Smooth muscle cell (in vitro differentiated cells): Measurements from ENCODE around the gene PRTN3. TPM values are rescaled to one million over a fixed set of nuclear protein-coding genes. Genes with fewer than 3 reads are reported as not detected.

Experiments used
- DNase-seq: peaks from one replicate; lab custom pipeline; 2025; ENCODE audit not compliant: unreplicated experiment; lab: John Stamatoyannopoulos, UW
- H2AFZ ChIP-seq: fragments of 200-600 bp; sonication (generic); 2 replicates; pipeline ENCODE4 v1.6.0; 2016; ENCODE audit warnings: antibody characterized with exemption, low read depth, mild to moderate bottlenecking
- H3F3A ChIP-seq: fragments of 200-600 bp; sonication (generic); 2 replicates; pipeline ENCODE4 v1.6.0; 2017; ENCODE audit warnings: antibody characterized with exemption, low read depth
- H3K27ac ChIP-seq: fragments of 200-600 bp; sonication (generic); 2 replicates; pipeline ENCODE4 v1.5.1; 2016; ENCODE audit warnings: low read depth, mild to moderate bottlenecking
- H3K27me3 ChIP-seq: fragments of 200-600 bp; sonication (generic); 2 replicates; pipeline ENCODE4 v1.6.1; 2016; ENCODE audit warnings: low read depth, mild to moderate bottlenecking
- H3K36me3 ChIP-seq: fragments of 200-600 bp; sonication (generic); 2 replicates; pipeline ENCODE4 v1.5.1; 2016; ENCODE audit warnings: low read depth
- H3K4me1 ChIP-seq: fragments of 200-600 bp; sonication (generic); 2 replicates; pipeline ENCODE4 v1.5.1; 2016; ENCODE audit warnings: low read depth
- H3K4me2 ChIP-seq: fragments of 200-600 bp; sonication (generic); 2 replicates; pipeline ENCODE4 v1.6.0; 2016; ENCODE audit warnings: mild to moderate bottlenecking
- H3K4me3 ChIP-seq: fragments of 200-600 bp; sonication (generic); 2 replicates; pipeline ENCODE4 v1.5.1; 2016; ENCODE audit warnings: mild to moderate bottlenecking
- H3K79me2 ChIP-seq: fragments of 200-600 bp; sonication (generic); 2 replicates; pipeline ENCODE4 v1.6.0; 2016; ENCODE audit warnings: low read depth, mild to moderate bottlenecking
- H3K9ac ChIP-seq: fragments of 200-600 bp; sonication (generic); 2 replicates; pipeline ENCODE4 v1.6.0; 2016; ENCODE audit warnings: low read depth
- H3K9me3 ChIP-seq: fragments of 200-600 bp; sonication (generic); replicated peaks from 2 replicates; pipeline ENCODE4 v1.5.1; 2016; ENCODE audit warnings: low read depth
- H4K20me1 ChIP-seq: fragments of 200-600 bp; sonication (generic); 2 replicates; pipeline ENCODE4 v1.6.0; 2016; ENCODE audit warnings: low read depth
- WGBS: methylation state at CpG from one replicate; pipeline ENCODE4 v1.1.7; 2016; ENCODE audit warnings: low lambda C conversion rate; 5-methylcytosine and 5-hydroxymethylcytosine counted together
- polyA plus RNA-seq: library from polyadenylated mRNA; unstranded; fragments of >200 nt; fragmentation: Nextera tagmentation; extraction: Ambion mirVana; gene quantifications from 2 replicates; pipeline ENCODE4 v1.2.1, GENCODE V29; 2016
- total RNA-seq: library from RNA; depleted of rRNA; stranded (reverse); fragments of >200 nt; gene quantifications from 2 replicates; pipeline ENCODE4 v1.2.3, GENCODE V29; 2014
- TF ChIP-seq, protein P1 (sequence below): fragments of 200-600 bp; sonication (generic); IDR thresholded peaks from 2 replicates; pipeline ENCODE4 v1.5.1; 2017; ENCODE audit warnings: borderline replicate concordance, mild to moderate bottlenecking, antibody characterized with exemption; ENCODE audit not compliant: insufficient read depth, poor library complexity, severe bottlenecking

PRTN3 gene
- total and polyA plus RNA-seq, 2 experiments from 2014 or later: not detected

DNA sequence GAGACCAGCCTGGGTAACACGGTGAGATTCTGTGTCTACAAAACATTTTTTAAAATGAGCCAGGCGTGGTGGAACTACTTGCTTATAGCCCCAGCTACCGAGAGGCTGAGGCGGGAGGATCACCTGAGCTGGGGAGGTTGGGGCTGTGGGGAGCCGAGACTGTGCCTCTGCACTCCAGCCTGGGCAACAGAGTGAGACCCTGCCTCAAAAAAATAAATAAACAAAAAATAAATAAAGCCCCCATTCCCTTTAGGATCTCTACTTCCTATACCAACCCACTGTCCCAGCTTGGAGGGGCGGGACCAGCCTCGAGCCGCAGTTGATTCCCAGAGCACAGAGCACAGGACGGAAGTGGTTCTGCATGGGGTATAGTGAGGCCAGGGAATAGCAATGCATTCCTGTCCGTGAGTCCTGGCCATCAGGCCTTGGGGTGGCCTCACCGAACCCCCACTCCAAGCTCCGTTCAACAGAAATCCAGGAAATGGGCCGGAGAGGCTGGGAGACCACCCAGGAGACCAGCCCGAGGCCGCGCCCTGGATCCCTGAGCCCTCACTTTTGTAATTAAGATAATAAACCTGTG is 48.4 kb upstream of the PRTN3 start:
- no peak overlapping the region for H3K9ac ChIP-seq
- no peaks in the 10 kb centered on the region for H3K36me3 ChIP-seq
- no peaks in the 10 kb centered on the region for H3K9me3 ChIP-seq
- H3K27ac ChIP-seq: no peak overlapping the region
- TF ChIP-seq, protein P1, sequence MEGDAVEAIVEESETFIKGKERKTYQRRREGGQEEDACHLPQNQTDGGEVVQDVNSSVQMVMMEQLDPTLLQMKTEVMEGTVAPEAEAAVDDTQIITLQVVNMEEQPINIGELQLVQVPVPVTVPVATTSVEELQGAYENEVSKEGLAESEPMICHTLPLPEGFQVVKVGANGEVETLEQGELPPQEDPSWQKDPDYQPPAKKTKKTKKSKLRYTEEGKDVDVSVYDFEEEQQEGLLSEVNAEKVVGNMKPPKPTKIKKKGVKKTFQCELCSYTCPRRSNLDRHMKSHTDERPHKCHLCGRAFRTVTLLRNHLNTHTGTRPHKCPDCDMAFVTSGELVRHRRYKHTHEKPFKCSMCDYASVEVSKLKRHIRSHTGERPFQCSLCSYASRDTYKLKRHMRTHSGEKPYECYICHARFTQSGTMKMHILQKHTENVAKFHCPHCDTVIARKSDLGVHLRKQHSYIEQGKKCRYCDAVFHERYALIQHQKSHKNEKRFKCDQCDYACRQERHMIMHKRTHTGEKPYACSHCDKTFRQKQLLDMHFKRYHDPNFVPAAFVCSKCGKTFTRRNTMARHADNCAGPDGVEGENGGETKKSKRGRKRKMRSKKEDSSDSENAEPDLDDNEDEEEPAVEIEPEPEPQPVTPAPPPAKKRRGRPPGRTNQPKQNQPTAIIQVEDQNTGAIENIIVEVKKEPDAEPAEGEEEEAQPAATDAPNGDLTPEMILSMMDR: no peak
- H3K4me3 ChIP-seq: no peak overlapping the region
- H3K27me3 ChIP-seq: no peaks in the 10 kb centered on the region
- H3K4me2 ChIP-seq: no peak overlapping the region
- no peaks in the 10 kb centered on the region for H3F3A ChIP-seq
- no peaks in the 10 kb centered on the region for H4K20me1 ChIP-seq
- no peaks in the 10 kb centered on the region for H3K79me2 ChIP-seq
- no peak overlapping the region for H2AFZ ChIP-seq
- no peak for DNase-seq
- WGBS: 77% methylated on average over 16 of the region's 16 CpGs
- peaks cover 18% of the 10 kb centered on the region for H3K4me1 ChIP-seq

DNA sequence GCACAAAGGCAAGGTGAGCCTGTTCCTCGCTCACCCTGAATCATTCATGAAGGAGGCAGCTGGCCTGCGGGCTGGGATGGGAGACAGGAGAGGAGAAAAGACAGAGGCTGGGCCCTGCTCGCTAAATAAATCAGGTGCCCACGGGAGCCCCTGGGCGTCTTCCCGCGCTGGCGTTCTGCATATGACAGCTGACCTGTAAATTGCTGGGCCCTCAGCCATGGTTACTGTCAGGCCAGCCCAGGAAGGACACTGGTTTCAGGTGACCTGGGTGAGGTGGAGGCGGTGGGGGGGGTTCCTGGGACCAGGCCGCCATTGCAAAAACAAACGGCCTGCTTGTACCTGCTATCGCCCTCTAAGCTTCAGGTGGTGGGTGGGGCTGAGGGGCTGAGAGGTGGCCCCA is 47.0 kb upstream of the PRTN3 start:
- Histone ChIP-seq H3K9me3 (no peaks in the 10 kb centered on the region), H3K4me2 (no peak overlapping the region), H2AFZ (no peak overlapping the region), H3K4me3 (no peak overlapping the region), H3K27me3 (no peaks in the 10 kb centered on the region), H3K36me3 (no peaks in the 10 kb centered on the region), H3F3A (peaks cover under 1% of the 10 kb centered on the region), H3K79me2 (peaks cover 10% of the 10 kb centered on the region), H3K27ac (no peak overlapping the region), H3K9ac (no peak overlapping the region), H3K4me1 (peaks cover 14% of the 10 kb centered on the region), H4K20me1 (peaks cover 10% of the 10 kb centered on the region)
- no peak for DNase-seq
- TF ChIP-seq, protein P1: no peak
- 96% methylated on average over 12 of the region's 12 CpGs for WGBS

DNA sequence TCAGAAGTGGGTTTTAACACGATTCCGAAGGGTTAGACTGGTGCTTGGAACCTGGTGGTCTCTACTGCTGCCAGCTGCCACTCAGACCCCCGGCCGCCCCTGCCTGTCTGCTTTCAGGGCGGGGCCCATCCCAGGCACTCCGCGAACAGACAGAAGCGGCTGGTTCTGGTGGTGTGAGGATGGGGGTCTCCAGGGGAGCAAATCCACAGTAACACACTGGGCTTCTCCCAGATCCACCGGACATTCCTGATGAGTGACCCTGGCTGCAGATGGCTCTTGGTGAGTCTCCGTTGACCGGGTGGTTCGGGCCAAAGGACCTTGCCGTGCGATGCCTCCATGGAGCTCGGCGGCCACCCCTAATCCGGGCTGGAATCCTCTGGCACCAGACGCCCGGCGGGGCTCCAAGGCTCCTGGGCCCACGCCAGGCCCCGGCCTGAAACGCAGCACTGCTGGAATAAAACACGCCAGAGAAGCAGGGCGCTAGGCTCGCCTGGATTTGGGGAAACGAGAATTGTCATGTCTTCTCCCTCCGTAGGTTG is 45.7 kb upstream of the PRTN3 start:
- TF ChIP-seq, protein P1: no peak
- Histone ChIP-seq H3K36me3 (no peaks in the 10 kb centered on the region), H3F3A (peaks cover 4% of the 10 kb centered on the region), H3K4me2 (no peak overlapping the region), H3K4me1 (peaks cover 14% of the 10 kb centered on the region), H4K20me1 (peaks cover 23% of the 10 kb centered on the region), H2AFZ (no peak overlapping the region), H3K9ac (no peak overlapping the region), H3K27me3 (no peaks in the 10 kb centered on the region), H3K9me3 (no peaks in the 10 kb centered on the region), H3K79me2 (peaks cover 24% of the 10 kb centered on the region), H3K27ac (no peak overlapping the region), H3K4me3 (no peak overlapping the region)
- DNase-seq: no peak
- WGBS: 97% methylated on average over 24 of the region's 28 CpGs
